NCI-H345 (cell line): ENCODE measurements around the gene INHBB.
"Not testable (repeated sequence)": the region's sequence is repeated elsewhere in the genome, so short reads cannot be mapped to it uniquely, and the experiment has no call there.

ENCODE experiments used
- DNase-seq: peaks from one replicate; lab custom pipeline; 2025; lab: John Stamatoyannopoulos, UW

The INHBB gene

DNA sequence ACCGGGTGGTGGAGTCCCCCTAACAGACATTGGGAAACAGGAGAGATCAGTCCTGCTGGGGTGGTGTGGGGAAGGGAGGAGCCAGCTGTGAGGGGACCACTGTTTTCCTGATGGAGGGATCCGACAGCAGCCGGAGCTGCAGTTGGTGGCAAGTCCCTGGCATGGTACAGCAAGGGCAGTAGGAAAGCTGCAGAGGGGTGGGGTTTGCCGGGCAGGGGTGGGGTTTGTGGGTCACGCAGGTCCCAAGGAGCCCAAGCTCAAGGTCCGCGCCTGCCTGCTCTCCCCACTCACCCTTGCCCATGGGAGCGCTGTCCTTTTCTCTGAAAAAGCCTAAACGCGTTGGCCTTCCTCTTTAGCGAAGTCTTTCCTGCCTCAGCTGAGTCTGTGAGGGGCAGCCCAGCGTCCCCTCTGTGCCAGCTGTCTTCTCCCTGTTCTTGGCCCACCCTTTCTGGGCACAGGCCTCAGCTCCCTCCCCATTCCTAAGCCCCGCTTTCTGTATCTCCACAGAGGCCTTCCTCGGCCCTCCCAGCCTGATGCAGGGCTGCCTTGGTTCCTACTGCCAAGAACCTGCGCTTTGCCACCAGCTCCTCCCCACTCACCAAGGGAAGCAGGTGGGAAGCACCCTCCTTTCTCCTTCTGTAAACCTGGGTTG is 29.3 kb upstream of the INHBB start:
- DNase-seq, result no peak

DNA sequence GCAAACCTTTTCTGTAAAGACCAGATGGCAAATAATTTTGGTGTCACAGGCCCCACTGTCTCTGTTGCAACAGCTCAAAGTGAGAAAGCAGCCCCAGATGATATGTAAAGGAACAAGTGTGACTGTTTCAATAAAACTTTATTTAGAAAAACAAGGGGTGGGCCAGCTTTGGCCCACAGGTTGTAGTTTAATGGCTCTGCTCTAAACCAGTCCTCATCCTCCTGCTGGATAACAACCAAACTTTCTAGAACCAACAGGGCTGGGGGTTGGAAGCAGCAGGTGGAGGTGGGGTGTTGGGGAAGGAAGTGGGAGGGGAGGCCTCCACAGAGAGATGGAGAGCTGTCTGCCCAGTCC is 28.8 kb upstream of the INHBB start:
- no peak for DNase-seq

DNA sequence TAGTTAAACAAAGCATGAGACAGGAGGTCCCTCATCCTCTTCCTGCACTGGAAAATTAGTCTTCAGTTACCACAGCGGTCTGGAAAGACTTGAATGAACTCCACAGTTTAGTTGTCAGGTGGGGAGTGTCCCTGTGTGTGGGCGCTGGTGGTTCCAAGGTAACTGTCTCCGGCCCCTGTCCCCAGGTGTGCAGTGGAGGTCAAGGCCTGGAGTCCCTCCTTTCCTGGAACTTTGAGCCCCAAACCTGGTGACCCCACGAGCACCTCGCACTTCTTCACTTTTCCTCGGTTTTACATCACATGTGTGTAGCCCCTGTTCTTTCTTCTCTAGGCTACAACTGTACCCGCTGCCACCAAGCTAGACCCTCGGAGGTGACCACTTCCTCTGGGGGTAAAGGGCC is 28.0 kb upstream of the INHBB start:
- DNase-seq, result no peak

DNA sequence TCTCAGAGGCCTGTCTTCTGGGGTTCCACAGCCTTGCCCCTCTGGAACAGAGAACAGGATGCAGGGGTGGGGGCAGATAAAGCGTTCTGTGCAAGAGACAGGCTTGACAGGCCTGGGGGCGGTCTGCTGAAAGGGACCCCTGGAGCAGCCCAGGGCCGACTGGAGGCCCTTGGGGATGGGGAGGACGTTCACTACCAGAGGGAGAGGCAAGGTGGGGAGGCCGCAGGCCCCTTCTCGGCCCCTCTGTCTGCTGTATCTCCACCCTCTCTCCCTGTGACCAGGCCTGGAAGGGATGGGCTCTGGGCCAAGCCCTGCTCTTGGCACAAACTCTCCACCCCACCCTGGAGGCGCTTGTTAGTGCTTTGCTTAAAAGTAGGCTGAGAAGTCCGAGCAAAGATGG is 27.3 kb upstream of the INHBB start:
- DNase-seq, result no peak

DNA sequence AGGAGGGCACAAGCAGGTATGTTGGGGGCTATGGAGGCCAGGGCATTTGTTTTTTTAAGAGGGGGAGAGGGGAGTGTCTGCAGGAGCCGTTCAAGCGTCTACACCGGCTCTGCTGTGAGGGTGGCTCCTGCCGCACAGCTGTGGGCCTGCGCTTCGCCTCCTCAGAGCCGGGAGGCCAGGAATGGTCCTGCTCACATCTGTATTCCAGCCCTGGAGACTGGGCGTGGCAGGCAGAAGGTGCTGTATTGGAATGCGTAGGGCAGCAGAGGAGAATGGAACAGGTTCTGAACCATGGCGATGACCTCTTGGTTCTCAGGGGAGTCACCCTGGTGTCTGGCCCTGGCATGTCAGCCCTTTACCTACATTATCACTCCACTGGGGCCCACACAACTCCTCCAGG is 26.8 kb upstream of the INHBB start:
- no peak for DNase-seq

DNA sequence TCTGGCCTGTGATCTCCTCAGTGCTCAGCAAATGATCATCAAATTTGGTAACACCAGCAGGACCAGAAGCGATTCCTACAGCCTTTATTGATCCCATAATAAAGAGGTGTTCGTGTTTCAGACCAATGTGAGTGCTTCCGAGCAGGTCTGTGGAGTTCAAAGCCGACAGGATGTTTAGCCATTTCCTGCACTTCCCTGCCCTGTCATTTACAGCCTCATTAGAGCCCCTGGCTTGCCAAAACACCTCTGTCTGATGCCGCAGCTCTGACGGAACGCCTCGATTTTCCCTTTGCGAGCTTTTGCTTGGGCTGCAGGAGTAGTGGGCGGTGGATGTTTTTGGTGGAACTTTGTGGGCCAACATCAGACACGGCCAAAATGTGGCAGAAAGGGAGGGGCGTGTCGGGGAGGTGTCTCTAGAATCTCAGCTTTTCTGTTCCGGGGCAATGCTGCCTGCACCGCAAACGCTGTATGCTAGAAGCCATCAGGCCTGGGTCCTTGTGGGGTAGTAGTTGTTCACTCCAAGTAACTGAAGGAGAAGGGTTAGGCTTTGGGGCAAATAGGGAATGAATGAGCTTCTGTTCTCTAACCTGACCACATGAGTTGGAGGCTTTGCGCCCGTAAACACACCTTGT is 26.1 kb upstream of the INHBB start:
- no peak for DNase-seq

DNA sequence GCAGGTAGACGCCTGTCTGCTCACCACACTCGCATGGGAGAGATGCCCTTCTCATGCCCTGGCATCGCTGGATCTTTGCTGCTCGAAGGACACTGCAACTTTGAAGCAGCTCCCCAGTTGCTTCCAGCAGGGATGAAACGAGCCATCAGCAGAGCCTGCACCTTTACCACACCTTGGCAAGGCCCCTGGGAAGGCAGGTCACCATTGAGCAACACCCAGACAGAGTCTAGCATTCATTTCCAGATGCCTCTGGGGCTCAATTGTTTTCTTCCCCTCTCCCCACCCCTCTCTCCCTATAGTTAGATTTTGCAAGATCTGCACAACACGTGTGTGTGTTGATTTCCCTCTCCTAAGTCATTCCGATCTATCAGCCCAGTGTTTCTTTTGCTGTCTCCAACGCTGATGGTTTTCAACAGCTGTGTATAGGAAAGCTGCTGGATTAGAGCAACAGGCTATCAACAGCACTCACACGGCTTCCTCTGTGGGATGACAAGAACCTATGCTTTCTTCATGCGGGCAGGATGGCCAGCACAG is 25.6 kb upstream of the INHBB start:
- no peak for DNase-seq

DNA sequence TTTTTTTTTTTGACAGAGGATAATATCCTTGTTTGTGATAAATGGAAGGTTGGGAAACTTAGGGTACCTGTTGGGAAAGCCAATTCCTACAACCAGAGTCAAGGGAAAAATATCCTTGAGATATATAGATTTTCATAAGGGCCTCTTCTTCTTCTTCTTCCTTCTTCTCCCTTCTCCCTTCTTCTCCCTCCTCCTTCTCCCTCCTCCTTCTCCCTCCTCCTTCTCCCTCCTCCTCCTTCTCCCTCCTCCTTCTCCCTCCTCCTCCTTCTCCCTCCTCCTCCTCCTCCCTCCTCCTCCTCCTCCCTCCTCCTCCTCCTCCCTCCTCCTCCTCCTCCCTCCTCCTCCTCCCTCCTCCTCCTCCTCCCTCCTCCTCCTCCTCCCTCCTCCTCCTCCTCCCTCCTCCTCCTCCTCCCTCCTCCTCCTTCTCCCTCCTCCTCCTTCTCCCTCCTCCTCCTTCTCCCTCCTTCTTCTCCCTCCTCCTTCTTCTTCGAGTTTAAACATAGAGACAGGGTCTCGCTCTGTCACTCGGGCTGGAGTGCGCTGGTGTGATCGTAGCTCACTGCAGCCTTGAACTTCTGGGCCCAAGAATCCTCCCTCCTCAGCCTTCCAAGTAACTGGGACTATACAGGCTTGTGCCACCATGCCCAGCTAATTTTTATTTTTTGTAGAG is 24.9 kb upstream of the INHBB start:
- not testable (repeated sequence) for DNase-seq

DNA sequence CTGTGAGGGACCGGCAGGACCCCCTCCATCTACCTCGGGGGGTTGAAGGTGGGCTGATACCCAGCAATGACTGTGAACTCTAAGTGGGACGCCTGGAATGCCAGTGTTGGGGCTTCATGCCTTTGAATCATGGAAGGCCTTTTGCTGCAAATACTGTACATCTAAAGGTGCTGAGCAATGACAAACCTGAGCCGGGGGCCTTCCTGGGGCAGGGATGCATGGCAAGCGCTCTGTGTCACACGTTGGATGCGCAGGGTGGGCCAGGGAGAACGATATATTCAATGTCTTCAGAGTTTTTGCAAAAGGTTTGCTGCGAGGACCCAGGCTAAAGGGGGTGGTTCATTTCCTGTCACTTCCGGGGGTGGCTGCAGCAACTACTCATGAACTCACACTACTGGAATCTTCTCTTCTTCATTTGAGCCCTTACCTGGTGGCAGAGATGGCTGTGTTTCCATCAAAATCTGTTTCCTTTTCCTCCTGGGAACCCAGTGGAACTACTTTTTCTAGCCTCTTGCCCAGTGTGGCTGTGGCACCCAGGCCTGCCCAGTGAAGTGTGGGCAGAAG is 24.1 kb upstream of the INHBB start:
- no peak for DNase-seq

DNA sequence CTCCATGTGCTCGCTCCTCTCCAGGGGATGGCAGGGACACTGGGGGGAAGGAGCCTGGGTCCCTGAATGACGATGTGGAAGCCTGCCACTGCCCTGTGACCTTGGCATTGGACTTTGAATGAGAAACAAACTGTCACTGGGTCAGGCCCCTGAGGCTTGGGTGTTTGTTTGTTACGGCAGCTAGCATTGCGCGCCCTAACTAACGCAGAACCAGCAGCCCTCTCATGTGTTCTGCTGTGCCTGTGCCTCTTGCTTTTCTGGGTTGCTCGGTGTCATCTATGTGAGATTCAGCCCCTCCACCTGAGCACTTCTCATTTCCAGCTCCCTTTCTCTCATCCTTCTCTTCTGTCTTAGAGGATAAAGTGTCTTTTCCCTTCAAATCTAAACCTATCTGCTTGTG is 23.6 kb upstream of the INHBB start:
- no peak for DNase-seq

DNA sequence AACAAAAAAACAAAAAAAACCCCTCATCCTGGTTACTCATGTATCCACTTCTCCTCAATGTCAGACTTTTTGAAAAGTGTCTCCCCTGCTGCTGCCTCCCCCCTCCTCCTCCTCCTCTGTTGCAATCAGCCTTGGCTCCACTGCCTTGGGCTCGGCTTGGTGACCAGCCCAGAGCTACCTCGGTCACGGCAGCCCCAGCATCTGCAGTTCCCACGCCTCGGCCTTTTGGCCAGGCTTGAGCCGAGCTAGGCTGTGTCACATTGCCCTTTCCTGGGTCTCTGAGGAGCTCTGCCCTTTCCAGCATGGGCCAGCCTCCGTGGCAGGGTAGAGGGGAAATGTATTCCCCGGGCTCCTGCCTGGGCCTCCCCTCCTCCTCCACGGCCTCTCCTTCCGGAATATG is 22.7 kb upstream of the INHBB start:
- DNase-seq, result no peak

DNA sequence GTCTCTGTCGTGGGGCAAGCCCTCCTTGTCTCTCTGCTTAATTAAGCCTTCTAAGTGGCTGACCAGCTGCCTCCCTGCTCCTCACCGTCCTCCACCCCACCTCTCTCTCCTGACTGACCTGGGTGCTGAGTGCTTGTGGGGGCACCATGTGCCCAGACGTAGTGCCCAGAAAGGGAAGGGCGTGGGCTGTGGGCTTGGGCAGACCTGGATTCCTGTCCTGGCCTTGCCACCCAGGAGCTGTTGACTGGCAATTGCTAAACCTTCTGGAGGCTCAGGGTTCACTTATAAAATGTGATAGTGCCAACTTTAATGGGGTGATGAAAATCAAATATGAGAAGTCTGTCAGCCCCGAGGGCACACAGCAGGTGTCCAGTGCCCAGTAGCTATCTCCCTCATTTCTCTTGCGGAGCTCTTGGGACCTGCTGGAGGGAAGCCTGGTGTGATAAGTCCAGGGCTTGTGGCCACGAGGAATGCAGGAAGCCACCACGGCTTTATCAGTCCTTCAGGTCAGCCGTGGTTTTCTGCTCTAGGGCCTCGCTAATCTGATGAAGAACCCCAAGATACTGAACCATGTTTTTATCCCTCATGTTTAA is 22.0 kb upstream of the INHBB start:
- no peak for DNase-seq

DNA sequence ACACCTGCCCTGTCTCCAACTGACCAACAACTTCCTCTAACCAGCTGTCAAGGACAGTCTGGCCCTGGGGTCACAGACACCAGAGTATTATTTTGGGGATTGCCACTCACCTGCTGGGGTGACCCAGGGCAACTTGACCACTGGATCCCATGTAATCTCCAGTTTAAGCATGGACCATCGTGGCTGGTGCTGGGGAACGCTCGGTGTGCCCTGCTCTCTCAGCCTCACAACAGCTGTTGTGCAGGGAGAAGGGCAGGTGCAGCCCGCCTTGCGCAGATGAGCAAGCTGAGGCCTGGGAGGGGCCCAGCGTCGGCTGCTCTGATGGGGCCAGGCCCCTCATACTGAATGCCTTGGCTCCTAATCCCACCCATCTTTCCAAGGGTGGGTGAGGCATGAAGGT is 21.0 kb upstream of the INHBB start:
- DNase-seq, result no peak

DNA sequence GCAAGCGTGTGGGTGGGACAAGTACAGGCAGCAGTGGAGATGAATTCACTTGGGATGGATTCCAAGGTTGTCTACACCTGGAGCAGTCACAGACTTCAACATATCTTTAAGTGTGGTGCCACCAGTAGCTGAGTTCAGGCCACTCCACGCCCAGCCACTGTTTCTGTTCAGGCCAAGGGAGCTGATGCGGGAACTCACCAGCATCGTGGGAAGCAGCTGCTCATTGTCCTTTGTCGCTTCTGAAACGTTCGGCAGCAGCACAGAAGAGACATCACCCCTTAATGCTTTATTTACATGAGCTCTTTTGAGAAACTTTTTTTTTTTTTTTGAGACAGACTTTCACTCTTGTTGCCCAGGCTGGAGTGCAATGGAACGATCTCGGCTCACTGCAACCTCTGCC is 19.9 kb upstream of the INHBB start:
- no peak for DNase-seq

DNA sequence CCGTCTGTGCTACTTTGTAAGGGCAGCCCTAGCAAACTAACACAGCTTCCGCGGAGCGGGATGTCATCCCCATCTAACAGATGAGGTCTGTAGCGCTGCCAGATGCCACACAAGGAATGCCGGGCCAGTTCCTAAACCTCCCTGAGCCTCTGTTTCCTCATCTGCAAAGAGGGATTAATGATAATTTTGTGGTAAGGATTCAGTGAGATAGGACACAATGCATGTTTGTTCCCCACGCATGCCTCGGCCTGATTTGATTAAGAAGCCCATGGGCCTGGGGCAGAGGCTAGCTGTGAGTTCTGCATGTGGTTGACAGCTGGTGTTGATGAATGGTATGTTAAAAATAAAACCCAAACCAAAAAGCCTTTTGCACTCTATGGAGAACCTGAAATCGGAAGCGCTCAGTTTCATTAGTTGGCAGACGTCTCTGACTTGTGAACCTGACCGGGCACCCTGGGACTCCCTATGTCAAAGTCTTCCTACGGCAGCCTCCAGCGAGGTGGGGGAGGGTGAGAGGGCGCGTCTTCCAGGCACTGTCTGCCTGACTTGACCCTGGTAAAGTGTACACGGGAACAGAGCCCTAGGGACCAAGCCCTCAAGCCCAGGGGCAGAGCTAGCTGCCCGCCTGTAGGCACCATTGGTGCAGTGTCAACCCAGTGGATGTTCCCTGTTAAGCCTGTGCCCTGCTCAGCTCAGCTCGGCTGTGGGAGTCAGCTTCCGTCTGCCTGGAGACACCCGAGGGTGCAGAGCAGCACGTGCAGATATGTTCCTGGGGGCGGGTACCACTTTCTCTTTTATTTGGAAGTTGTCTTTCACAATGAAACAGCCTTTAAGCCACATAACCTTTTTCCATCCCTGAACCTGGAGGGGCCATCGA is 14.8 kb upstream of the INHBB start:
- no peak for DNase-seq

DNA sequence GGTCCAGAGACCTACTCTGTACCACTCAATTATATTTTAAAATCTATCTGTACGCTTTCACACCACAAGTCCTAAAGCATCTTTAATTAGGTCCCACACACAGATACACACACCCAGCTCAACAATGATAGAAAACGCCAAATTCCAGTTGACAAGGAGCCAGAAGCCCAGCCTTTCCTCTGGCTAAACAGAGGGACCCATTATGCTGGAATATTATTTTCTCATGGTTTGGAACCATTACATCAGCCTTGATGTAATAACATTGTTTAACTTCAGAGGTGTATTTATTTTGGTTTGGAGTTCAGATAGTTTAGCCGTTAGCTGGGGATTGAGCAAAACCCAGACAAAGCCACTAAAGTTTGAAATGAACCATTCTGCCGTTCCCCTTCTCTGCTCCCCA is 14.0 kb upstream of the INHBB start:
- DNase-seq, result no peak

DNA sequence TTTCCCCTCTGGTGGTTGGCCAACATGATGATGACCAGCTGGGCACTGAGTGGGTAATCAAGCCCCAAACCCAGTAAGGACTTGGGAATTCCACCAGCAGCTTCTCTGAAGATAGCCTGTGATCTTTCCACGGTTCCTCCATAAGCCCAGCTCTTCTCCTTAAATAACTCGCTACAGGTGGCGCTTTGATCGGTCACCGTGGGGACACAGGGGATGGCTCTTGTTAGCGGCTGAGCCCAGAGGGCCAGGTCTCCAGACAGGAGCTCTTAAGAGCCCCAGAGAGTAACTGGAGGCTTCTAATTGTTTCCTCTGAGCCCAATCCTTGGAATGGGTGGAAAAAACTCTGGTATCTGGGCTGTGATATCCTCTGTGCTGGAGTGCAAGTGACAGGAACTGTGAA is 13.6 kb upstream of the INHBB start:
- DNase-seq, result no peak

DNA sequence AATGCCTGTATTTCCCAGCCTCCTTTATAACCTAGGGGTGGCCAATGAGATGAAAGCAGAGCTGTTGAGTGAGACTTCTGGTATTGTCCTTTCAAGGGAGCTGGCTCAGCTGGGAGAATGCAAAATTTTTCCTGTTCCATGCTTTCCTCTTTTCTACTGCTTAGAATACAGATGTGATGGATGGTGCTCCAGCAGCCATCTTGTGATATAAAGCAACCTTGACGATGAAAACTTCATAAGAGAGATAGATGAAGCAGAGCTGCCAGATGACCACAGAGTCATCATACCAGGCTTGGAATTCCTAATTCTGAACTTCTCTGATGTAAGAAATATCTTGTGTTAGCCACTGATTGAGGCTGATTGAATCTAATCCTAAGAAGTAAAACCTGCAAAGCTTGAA is 11.9 kb upstream of the INHBB start:
- no peak for DNase-seq

DNA sequence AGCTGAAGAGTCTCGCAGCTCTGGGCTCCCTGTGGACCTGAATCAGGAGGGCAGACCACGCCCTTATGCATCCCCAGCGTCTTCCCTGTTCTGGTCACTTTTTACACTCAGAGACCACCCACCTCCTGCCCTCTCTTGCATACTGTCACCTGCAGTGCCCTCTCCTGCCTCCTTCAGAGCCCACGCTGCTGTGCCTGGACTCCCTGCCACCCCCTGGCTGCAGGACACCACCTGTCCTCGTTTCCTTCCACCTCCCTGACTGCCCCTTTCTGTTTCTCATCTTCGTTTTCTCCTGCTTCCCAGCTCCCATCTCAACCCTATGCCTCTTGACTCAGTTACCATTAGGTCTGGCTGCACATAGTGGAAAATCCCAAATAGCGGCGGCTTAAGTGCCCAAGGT is 9.2 kb upstream of the INHBB start:
- DNase-seq, result no peak

DNA sequence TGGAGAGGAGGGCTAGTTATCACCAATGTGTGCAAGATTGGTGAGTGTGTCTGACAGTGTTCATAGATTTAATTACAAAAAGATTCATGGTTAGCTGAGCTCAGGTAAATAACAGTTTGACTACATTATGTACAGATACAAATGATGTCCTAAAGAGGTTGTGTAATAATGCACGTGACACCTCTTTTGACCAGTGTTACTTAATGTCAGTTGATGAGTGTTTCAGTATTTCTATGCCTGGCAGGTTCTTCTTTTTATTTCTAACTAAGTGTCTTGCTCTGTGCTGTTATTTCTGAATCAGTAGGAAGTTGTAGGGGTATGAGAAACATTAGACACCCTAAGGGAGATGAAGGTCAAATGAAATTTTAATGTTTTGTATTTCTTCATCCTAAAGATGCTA is 7.9 kb upstream of the INHBB start:
- no peak for DNase-seq

DNA sequence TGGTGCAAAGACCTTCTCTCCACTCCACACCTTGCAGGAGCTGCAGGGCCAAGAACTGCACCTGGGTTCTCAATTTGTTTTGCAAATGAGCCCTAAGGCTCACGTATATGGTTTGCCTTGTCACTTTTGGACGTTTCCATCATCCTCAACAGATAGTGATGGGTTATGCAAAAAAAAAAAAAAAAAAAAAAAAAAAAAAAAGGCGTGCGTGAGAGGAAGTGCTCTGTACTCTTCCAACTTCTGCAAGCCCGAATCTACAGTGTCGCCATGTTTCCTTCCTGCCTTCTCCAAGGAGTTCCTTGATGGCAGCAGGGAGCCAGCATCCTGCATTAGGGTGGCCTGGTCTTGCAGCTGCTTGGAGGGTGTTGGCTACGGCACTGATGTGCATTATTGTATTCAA is 4.0 kb upstream of the INHBB start:
- DNase-seq, result no peak

DNA sequence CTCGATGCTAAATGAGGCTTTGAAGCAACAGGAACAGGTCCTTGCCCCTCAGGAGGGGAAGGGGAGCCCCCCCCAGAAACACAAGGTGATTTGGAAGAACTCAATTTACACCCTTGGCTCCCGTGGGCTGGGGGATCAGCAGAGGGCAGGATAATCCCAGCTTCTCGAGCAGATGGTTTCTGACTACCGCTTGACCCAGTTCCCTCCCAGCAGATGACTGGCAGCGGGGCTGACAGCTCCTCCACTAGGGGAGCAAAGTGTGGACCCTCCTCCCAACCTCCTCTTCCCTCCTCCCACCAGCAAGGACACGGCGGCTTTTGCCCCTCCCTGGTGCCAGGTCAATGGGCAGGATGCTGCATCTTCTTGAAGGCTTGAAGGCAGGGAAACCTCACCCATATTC is 3.5 kb upstream of the INHBB start:
- DNase-seq, result no peak
